Keratinocyte (primary cell): ENCODE data around the gene EXD2. TPM values are rescaled to one million over a fixed set of nuclear protein-coding genes. Genes with fewer than 3 reads are reported as not detected.

Experiments used
- DNase-seq: peaks from one replicate; pipeline ENCODE4 v3.0.0-alpha.2; 2011; ENCODE audit warnings: low read depth, missing footprints, low spot score
- FAIRE-seq: peaks from 2 replicates; lab custom pipeline; 2011; peaks lifted over from hg19 to GRCh38; lab: Jason Lieb, UNC
- H2AFZ ChIP-seq: 2 replicates; pipeline ENCODE4 v1.6.0; 2012; ENCODE audit warnings: low read length, control low read depth, inconsistent platforms; ENCODE audit not compliant: control insufficient read depth
- H3K27ac ChIP-seq: 2 replicates; pipeline ENCODE4 v1.5.1; 2011; ENCODE audit warnings: low read length; ENCODE audit not compliant: control insufficient read depth, insufficient read depth
- H3K27me3 ChIP-seq: 3 replicates; pipeline ENCODE4 v1.6.0; 2011; ENCODE audit warnings: low read length; ENCODE audit not compliant: control insufficient read depth, insufficient read depth; ENCODE audit errors: extremely low read depth
- H3K36me3 ChIP-seq, 2 experiments: 2 replicates in 1 of 2; 3 replicates in 1 of 2; pipeline ENCODE4 v1.5.1; 2011; ENCODE audit warnings: low read length in 2 of 2, mild to moderate bottlenecking in 1 of 2; ENCODE audit not compliant: control insufficient read depth in 2 of 2, insufficient read depth in 2 of 2; ENCODE audit errors: extremely low read depth in 1 of 2
- H3K4me1 ChIP-seq: 3 replicates; pipeline ENCODE4 v1.5.1; 2011; ENCODE audit warnings: low read length; ENCODE audit not compliant: control insufficient read depth, insufficient read depth; ENCODE audit errors: extremely low read depth
- H3K4me2 ChIP-seq: 3 replicates; pipeline ENCODE4 v1.6.0; 2011; ENCODE audit warnings: low read depth, low read length; ENCODE audit not compliant: control insufficient read depth, insufficient read depth; ENCODE audit errors: extremely low read depth
- H3K4me3 ChIP-seq, 3 experiments: fragments of 200-600 bp in 1 of 3; sonication (generic) in 1 of 3; 2 replicates in 2 of 3; 3 replicates in 1 of 3; pipeline ENCODE4 v1.5.1; 2011 to 2016; ENCODE audit warnings: low read length in 3 of 3, mild to moderate bottlenecking in 3 of 3, control low read depth in 2 of 3, inconsistent platforms in 1 of 3, low read depth in 1 of 3, mixed read lengths in 1 of 3, mixed run types in 1 of 3, moderate library complexity in 1 of 3; ENCODE audit not compliant: control insufficient read depth in 2 of 3, insufficient read depth in 2 of 3; ENCODE audit errors: extremely low read depth in 1 of 3
- H3K79me2 ChIP-seq: 2 replicates; pipeline ENCODE4 v1.6.0; 2012; ENCODE audit warnings: low read length; ENCODE audit not compliant: control insufficient read depth, insufficient read depth
- H3K9ac ChIP-seq: 3 replicates; pipeline ENCODE4 v1.6.0; 2011; ENCODE audit warnings: low read length; ENCODE audit not compliant: control insufficient read depth, insufficient read depth; ENCODE audit errors: extremely low read depth
- H3K9me1 ChIP-seq: 3 replicates; pipeline ENCODE4 v1.6.0; 2011; ENCODE audit warnings: low read length; ENCODE audit not compliant: control insufficient read depth, insufficient read depth; ENCODE audit errors: extremely low read depth
- H3K9me3 ChIP-seq: 2 replicates; pipeline ENCODE4 v1.5.1; 2012; ENCODE audit warnings: low read depth, low read length; ENCODE audit not compliant: control insufficient read depth
- H4K20me1 ChIP-seq: 3 replicates; pipeline ENCODE4 v1.6.0; 2011; ENCODE audit warnings: low read length; ENCODE audit not compliant: control insufficient read depth, insufficient read depth; ENCODE audit errors: extremely low read depth
- EZH2 ChIP-seq: IDR thresholded peaks from one replicate; pipeline ENCODE4 v1.6.1; 2012; ENCODE audit warnings: inconsistent platforms, mild to moderate bottlenecking, low read length, moderate library complexity
- dilution Hi-C: fragments of 300-500 bp; cut with MboI; formaldehyde crosslinking; loops from one replicate; pipeline ENCODE4 v1.7.0; 2020; ENCODE audit warnings: low sequenced_read_pairs; ENCODE audit not compliant: extremely low pct_ligation_motif_present
- polyA plus RNA-seq, 5 experiments: library from polyadenylated mRNA; depleted of rRNA in 3 of 5; stranded (reverse) in 3 of 5; stranded (forward) in 1 of 5; unstranded in 1 of 5; fragments of >200 nt; gene quantifications; 1 replicate in 1 of 5; 2 replicates in 3 of 5; 3 replicates in 1 of 5; pipeline versions ENCODE4 v1.2.1 to v1.2.3, GENCODE V29; 2011 to 2012; ENCODE audit warnings: missing spikeins in 2 of 5, low read depth in 1 of 5, low replicate concordance in 1 of 5
- small RNA-seq, 3 experiments: library from RNA; depleted of rRNA; stranded (forward); fragments of <200 nt; gene quantifications; one replicate each; pipeline ENCODE3, GENCODE V24; 2012; ENCODE audit warnings: low read depth in 3 of 3, low replicate concordance in 1 of 3; ENCODE audit not compliant: insufficient read length in 3 of 3
- TF ChIP-seq, protein P1 (sequence below), 3 experiments: IDR thresholded peaks in 1 of 3; conservative IDR thresholded peaks in 1 of 3; optimal IDR thresholded peaks in 1 of 3; 2 replicates in 2 of 3; 3 replicates in 1 of 3; pipeline versions ENCODE3 to v1.5.1; 2011; ENCODE audit warnings: low read length in 3 of 3, mild to moderate bottlenecking in 3 of 3, moderate library complexity in 2 of 3, control low read depth in 1 of 3, inconsistent platforms in 1 of 3; ENCODE audit not compliant: insufficient read depth in 2 of 3; ENCODE audit errors: extremely low read depth in 1 of 3

Gene EXD2
- polyA plus RNA-seq, 1 donor (not counting 4 experiments of a cell fraction or from before 2014, with no cell fraction given), result 22.7 TPM

- dilution Hi-C loops, result no loop called here
- no peaks in the 10 kb centered on the region for H4K20me1 ChIP-seq
- H2AFZ ChIP-seq, result no peak overlapping the region
- no peak overlapping the region for H3K4me3 ChIP-seq
- no peaks in the 10 kb centered on the region for H3K79me2 ChIP-seq
- no peaks in the 10 kb centered on the region for H3K9me1 ChIP-seq
- DNase-seq (no peak), FAIRE-seq (no peak)
- peaks cover 10% of the 10 kb centered on the region for H3K27me3 ChIP-seq
- no peaks in the 10 kb centered on the region for H3K9me3 ChIP-seq
- no peak overlapping the region for H3K4me2 ChIP-seq
- no peaks in the 10 kb centered on the region for H3K4me1 ChIP-seq
- no peak overlapping the region for H3K27ac ChIP-seq
- no peak overlapping the region for H3K9ac ChIP-seq
- H3K36me3 ChIP-seq, result no peaks in the 10 kb centered on the region
- no peak for TF ChIP-seq EZH2
- TF ChIP-seq, protein P1, sequence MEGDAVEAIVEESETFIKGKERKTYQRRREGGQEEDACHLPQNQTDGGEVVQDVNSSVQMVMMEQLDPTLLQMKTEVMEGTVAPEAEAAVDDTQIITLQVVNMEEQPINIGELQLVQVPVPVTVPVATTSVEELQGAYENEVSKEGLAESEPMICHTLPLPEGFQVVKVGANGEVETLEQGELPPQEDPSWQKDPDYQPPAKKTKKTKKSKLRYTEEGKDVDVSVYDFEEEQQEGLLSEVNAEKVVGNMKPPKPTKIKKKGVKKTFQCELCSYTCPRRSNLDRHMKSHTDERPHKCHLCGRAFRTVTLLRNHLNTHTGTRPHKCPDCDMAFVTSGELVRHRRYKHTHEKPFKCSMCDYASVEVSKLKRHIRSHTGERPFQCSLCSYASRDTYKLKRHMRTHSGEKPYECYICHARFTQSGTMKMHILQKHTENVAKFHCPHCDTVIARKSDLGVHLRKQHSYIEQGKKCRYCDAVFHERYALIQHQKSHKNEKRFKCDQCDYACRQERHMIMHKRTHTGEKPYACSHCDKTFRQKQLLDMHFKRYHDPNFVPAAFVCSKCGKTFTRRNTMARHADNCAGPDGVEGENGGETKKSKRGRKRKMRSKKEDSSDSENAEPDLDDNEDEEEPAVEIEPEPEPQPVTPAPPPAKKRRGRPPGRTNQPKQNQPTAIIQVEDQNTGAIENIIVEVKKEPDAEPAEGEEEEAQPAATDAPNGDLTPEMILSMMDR (optimal IDR thresholded peaks at IDR 0.05 in 1 of 3, IDR thresholded peaks at IDR 0.05 in 1 of 3, conservative IDR thresholded peaks at IDR 0.05 in 1 of 3; ENCODE audit: extremely low read depth in 1 of 3, insufficient read depth in 2 of 3, low read length in 3 of 3), result no peak
These were observed 100.1 kb downstream of the EXD2 start for GRCh38 chr14:69291396-69291795.

DNA sequence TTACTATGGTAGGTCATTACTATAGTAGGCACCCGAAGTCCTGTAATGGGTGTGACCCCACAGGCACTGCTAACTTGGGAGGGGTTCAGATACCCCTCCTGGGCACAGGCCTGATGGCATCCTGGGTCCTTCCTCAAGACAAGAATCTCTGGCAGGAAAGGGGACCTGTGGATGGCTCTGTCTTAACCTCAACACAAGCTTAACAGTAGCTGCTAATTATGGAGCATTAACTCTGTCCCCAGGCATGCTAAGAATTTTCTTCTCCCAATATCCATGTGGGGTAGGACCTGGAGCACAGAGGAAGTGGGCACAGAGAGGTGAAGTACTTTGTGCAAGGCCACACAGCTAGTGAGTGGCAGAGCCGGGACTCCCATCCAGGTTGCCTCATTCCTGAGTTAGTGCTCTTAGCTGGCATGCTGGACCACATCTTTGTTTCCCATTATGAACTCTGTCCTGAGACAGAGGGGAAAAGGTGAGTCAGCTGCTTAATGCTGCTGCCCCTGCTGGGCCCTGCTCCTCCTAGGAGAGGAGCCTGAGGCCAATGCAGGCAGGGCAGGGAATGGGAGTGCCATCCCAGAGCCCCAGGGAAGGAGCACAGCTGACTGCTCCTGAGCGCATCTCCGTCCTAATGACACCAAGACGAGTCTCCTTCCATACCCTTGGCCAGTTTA, 100.7 kb downstream of the EXD2 start:
- Histone ChIP-seq H4K20me1 (no peaks in the 10 kb centered on the region), H3K4me1 (no peaks in the 10 kb centered on the region), H2AFZ (no peak overlapping the region), H3K4me3 (no peak overlapping the region), H3K36me3 (no peaks in the 10 kb centered on the region), H3K4me2 (no peak overlapping the region), H3K79me2 (no peaks in the 10 kb centered on the region), H3K27ac (no peak overlapping the region), H3K27me3 (peaks cover 10% of the 10 kb centered on the region), H3K9me1 (no peaks in the 10 kb centered on the region), H3K9me3 (no peaks in the 10 kb centered on the region), H3K9ac (no peak overlapping the region)
- no peak for FAIRE-seq
- TF ChIP-seq, protein P1 (optimal IDR thresholded peaks at IDR 0.05 in 1 of 3, IDR thresholded peaks at IDR 0.05 in 1 of 3, conservative IDR thresholded peaks at IDR 0.05 in 1 of 3; ENCODE audit: extremely low read depth in 1 of 3, insufficient read depth in 2 of 3, low read length in 3 of 3), result no peak
- TF ChIP-seq EZH2, result no peak
- DNase-seq, result no peak
- dilution Hi-C loops, result no loop called here

Small RNA genes within 50 kb of the gene (small RNA-seq; reads per million reads assigned to genes)
- 0 reads per million in 3 experiments for gene RF00019

Other genes with a start within 250 kb of the EXD2 start
- 394 to 1,027 TPM (median 558 TPM) in 3 replicates for gene ACTN1, start 212.2 kb upstream of the EXD2 start, polyA plus RNA-seq
- gene DCAF5, start 38.4 kb upstream of the EXD2 start, polyA plus RNA-seq, result 29.5 to 41.3 TPM (median 34.7 TPM) in 3 replicates
- 0.04 TPM in 1 of 3 replicates, not detected in the others for gene GALNT16, start 68.7 kb downstream of the EXD2 start, polyA plus RNA-seq
- 124 to 256 TPM (median 159 TPM) in 3 replicates for gene ERH, start 206.8 kb downstream of the EXD2 start, polyA plus RNA-seq
- gene SLC39A9, start 207.2 kb downstream of the EXD2 start, polyA plus RNA-seq, result 58.8 to 75.2 TPM (median 70.3 TPM) in 3 replicates